ENCODE results near the gene PTPN21.

The PTPN21 gene

DNA sequence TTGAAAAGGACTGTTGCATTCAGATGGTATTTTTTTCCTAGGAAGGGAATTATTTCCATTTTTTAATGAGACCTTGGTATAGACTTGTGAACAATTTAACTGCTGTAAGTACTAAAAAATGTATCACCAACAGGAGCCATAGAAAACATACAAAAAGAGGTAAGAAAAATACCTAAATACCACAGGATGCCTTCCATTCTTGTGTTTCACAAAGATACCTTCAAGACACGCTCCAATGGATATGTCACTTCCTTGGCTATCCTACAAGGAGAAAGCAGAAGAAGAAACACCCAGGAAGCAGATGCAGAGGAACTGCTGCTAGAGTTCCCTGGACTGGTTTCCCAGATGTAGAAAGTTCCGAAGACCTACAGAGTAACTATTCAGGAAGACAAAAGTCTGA is 54.2 kb downstream of the PTPN21 start:
- no peak for DNase-seq (ENCODE audit: low read depth)
- TF ChIP-seq, protein P1, sequence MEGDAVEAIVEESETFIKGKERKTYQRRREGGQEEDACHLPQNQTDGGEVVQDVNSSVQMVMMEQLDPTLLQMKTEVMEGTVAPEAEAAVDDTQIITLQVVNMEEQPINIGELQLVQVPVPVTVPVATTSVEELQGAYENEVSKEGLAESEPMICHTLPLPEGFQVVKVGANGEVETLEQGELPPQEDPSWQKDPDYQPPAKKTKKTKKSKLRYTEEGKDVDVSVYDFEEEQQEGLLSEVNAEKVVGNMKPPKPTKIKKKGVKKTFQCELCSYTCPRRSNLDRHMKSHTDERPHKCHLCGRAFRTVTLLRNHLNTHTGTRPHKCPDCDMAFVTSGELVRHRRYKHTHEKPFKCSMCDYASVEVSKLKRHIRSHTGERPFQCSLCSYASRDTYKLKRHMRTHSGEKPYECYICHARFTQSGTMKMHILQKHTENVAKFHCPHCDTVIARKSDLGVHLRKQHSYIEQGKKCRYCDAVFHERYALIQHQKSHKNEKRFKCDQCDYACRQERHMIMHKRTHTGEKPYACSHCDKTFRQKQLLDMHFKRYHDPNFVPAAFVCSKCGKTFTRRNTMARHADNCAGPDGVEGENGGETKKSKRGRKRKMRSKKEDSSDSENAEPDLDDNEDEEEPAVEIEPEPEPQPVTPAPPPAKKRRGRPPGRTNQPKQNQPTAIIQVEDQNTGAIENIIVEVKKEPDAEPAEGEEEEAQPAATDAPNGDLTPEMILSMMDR (IDR thresholded peaks at IDR 0.05; ENCODE audit: insufficient read depth, low read depth, low read length, missing control alignments), result no peak
- H3K4me3 ChIP-seq (ENCODE audit: low read length), result no peak overlapping the region

DNA sequence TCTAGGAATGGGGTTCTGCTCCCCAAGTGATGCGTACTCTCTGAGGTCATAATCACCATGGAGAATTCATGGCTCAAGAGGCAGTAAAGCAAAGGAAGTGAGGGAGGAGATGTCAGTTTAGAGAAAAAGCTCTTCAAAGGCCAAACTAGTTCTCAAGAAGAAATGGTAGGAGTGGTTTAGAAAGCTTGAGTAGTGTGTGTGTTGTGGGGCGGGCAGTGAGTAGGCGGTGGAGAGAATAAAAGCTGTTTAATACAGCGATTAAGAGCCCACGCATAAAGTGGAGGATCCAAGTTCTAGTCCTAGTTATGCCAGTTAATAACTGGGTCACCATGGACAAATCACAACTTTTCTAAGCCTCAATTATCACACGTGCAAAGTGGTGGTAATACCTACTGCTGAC is 55.6 kb downstream of the PTPN21 start:
- no peak for DNase-seq (ENCODE audit: low read depth)
- TF ChIP-seq, protein P1 (IDR thresholded peaks at IDR 0.05; ENCODE audit: insufficient read depth, low read depth, low read length, missing control alignments), result no peak
- no peak overlapping the region for H3K4me3 ChIP-seq (ENCODE audit: low read length)

DNA sequence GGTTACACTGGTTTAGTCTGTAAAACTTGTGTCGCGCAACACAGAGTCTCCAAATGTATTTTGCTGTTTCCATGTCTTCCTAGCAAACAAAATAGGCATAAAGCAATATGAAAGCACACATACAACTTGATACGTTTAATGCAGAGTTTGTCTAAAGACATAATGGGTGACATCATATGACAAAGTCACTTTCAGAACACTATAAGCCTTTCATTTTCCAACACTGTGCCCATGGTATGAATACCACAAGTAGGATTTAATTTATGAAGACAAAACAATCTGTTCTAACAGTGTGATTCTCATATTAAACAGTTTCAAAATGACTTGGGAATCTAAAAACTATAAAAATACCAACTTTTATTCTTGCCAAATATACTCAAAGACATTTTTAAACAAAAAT is 58.4 kb downstream of the PTPN21 start:
- DNase-seq (ENCODE audit: low read depth), result no peak
- H3K4me3 ChIP-seq (ENCODE audit: low read length), result no peak overlapping the region
- TF ChIP-seq, protein P1 (IDR thresholded peaks at IDR 0.05; ENCODE audit: insufficient read depth, low read depth, low read length, missing control alignments), result no peak

DNA sequence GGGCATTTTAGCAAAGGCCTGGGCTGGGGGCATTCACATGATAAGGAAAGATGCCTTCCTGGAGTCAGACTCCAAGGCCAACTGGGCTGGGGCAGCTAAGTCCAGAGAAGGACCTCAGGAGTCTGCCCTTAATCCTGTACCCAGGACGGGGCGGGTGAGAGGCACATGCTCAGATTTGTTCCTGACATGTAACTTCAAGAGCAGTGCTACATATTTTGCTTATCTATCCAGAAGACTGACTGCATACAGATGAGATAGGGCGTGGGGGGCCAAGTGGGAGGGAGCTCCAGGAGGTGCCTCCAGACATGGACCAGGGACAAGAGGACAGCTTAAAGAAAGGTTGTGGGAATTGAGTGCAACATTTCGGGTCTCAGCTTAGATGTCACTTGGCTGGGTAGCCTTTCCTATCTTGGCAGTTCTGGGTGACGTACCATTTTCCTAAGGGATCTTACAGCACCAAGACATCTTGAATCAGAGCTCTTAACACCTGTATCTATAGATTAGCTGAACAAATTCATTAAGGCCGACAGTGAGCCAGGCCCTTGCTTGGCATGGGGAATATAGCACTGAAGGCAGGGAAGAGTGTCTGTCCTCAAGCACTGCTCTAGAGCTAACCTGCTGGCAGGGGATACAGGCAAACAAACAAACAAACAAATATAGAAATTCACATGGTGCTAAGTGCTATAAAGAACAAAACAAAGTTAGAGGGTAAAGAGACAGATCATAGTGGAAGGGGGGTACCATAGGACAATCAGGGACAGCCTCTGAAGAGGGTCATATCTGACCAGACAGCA is 61.2 kb downstream of the PTPN21 start:
- no peak for DNase-seq (ENCODE audit: low read depth)
- TF ChIP-seq, protein P1 (IDR thresholded peaks at IDR 0.05; ENCODE audit: insufficient read depth, low read depth, low read length, missing control alignments), result no peak
- no peak overlapping the region for H3K4me3 ChIP-seq (ENCODE audit: low read length)

DNA sequence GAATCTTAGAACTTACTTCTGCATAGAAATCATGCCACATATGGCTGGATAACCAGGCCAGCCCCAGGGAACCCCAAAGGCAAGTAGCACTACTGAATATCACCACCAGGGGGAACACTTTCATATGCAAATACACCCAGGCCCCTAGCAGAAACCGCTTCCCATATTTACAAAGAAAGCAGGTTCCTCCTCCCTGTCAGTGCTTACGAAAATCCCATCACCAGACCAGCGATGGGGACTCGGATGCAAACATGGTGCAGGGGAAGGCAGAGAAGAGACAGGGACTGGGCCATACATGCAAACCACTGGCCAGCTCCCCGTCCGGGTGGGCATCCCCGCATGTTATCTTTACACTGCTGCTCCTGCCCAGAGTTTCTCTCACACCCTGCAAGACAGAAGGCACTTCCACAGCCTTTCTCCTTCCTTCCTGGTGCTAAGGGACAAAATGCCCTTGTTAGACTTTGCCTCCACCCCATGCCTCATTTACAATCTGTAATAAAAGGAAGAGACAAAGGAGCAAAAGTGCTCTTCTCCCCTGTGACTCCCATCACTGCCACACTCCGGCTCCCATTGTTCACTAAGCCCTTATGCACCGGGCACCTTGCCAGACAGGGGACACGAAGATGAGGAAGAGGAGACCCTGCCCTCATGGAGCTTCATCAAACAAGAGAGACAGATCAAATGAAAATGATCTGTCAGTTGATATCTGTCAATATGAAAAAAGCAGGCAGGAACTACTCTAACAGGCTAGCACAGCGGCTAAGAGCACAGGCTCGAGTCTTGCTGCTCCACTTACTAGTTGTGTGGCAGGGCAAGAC is 62.3 kb downstream of the PTPN21 start:
- DNase-seq (ENCODE audit: low read depth), result peak; percentile 78
- H3K4me3 ChIP-seq (ENCODE audit: low read length), result no peak overlapping the region
- TF ChIP-seq, protein P1 (IDR thresholded peaks at IDR 0.05; ENCODE audit: insufficient read depth, low read depth, low read length, missing control alignments), result peak; percentile 81

DNA sequence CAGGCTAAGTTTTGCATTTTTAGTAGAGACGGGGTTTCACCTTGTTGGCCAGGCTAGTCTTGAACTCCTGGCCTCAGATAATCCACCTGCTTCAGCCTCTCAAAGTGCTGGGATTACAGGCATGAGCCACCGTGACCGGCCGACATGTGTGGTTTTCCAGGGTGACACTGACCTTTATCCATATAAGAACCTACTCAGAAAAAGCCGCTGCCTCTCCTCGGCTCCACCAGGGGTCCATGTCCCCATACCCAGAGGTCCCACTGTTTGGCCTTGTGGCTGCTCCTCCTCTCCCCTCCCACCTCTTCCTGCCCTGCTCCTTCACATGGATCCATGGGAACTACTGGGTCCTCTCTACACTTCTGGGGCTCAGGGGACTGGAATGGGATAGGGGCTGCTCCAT is 64.6 kb downstream of the PTPN21 start:
- DNase-seq (ENCODE audit: low read depth), result no peak
- TF ChIP-seq, protein P1 (IDR thresholded peaks at IDR 0.05; ENCODE audit: insufficient read depth, low read depth, low read length, missing control alignments), result no peak
- H3K4me3 ChIP-seq (ENCODE audit: low read length), result no peak overlapping the region

All from epithelial cell of esophagus (primary cell).